Measurements from ENCODE around the gene NUTM2E.
"Not testable (repeated sequence)": the region's sequence is repeated elsewhere in the genome, so short reads cannot be mapped to it uniquely, and the experiment has no call there.

The NUTM2E gene

DNA sequence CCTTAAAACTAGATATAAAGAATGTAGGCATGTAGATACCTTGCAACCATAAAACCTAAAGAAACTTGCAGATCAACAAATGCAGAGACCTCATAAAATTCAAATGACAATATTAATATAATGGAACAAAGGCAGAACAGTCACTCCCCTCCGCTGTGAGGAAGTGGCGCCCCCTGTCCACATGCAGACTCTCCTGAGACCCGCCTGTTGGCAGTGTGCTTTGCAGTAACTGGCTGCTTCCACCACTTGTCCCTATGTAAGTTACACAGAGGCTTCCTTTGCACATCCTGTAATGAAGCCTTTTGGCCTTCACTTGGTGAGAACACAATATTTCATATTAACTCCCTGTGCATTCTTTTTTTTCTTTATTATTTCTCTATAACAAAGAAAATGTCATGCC is 36.3 kb downstream of the NUTM2E start:
- in situ Hi-C loops (cut with HindIII; ENCODE audit: low sequenced_read_pairs): not testable (repeated sequence)

DNA sequence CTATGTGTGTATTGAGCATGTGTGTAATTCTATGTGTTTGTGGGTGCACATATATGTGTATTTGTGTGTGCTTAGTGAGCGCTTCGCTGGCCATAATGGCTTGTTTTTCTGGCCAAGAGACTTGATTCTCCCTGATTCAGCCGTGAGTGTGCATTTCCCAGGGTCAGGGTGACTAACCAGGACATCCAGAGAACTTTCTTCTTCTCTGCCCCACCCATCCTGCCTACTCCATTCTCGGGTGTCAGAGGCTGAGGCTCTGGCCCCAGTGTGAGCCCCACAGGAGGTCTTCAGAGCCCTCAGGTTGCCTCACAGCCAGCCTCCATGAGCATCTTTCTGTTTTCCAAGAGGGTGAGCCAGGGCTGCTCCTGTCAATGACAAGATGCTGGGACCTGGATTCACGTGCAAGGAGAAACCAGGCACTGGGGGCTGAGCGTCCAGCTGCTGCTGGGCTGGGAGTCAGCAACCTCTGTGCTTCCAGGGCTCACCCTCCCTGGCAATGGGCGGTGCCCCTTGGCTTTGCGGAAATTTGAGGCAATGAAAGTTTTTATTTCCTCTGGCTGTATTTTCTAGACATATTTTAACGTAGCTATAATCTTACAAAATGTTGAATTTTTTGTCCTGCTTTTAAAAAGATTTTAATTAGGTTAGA is 40.5 kb downstream of the NUTM2E start:
- in situ Hi-C loops (cut with HindIII; ENCODE audit: low sequenced_read_pairs): not testable (repeated sequence)

DNA sequence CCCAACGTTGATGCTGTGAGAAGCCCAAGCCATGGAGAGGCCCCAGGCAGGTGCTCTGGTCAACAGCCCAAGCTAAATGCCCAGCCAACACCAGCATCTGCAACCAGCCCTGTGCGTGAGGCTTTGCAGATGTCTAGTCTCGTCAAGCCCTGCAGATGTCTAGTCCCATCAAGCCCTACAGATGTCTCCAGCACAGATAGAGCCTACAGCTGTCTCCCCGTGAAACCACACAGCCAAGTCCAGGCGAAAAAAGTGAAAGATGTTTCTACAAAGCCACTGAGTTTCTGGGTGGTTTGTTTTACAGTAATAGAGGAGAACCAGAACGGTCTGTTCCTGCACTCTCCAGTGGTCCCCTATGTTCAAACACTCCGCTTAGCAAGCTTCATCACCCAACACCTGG is 41.5 kb downstream of the NUTM2E start:
- in situ Hi-C loops (cut with HindIII; ENCODE audit: low sequenced_read_pairs): not testable (repeated sequence)

DNA sequence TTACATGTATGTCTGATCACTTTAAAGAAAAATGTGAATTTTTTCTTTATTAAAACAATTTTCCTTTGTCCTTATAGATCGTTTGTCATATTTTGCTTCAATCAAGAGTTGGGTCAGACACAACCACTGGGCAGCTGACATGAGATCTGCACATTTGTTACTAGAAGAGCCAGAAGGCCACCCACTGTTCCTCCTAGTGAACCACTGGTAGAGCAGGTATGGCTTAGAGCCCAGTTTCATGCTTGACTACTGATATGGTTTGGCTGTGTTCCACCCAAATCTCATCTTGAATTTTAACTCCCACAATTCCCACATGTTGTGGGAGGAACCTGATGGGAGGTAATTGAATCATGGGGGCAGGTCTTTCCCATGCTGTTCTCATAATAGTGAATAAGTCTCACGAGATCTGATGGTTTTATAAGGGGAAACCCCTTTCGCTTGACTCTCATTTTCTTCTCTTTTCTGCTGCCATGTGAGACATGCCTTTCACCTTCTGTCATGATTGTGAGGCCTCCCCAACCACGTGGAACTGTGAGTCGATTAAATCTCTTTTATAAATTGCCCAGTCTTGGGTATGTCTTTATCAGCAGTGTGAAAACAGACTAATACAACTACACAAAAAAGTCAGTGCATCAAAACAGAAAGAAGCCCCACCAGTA is 43.0 kb downstream of the NUTM2E start:
- in situ Hi-C loops (cut with HindIII; ENCODE audit: low sequenced_read_pairs): not testable (repeated sequence)

DNA sequence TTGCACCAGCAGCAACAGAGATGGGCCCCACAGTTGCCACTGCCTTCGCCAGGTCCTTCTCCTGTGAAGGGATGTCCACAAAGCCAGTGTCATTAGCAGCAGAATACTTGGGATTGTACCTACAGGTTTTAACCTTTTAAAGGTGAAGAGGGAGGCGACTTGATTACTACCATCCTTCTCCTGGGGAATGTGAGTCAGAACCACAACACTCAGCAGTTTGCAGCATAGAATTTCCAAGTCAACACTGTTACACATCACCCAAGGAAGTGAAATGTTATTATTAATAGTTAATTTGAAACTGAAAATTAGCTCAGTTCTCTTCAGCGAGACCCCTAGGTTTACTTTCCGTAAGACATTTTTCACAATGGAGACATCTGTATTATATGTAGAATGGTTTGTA is 45.2 kb downstream of the NUTM2E start:
- in situ Hi-C loops (cut with HindIII; ENCODE audit: low sequenced_read_pairs): not testable (repeated sequence)
